NCI-H2107 treated with DMSO at 0.1 percent for 48 hours (cell line): ENCODE data around the gene SMCP.

Experiments used
- DNase-seq: peaks from one replicate; lab custom pipeline; 2025; ENCODE audit not compliant: unreplicated experiment; lab: John Stamatoyannopoulos, UW

SMCP gene

DNA sequence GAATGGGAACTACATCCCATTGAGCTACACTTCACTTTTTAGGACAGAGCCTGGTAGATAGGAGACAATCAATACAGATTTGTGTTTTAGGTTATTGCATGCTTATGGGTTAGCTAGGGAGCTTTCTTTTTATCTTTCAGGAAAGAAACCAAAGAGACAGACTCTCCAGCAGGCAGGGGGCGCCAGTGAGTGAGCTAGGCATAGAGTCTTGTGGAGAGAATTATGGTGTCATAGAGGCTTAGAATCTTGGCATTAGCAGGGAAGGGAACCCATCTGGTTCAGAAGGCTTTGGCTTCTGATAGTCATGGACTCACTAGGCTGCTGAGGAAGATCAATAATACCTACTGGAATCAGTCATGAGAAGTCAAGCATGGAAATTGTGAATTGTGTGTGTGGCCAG is at the start of gene SMCP:
TSS of gene SMCP (plus strand) at position 281 of the 400 bp plus-strand sequence. CDS start 6,101 bp downstream, outside the sequence.
- no peak for DNase-seq

GRCh38 chr1:152836870-152837269 is 41.3 kb upstream of the SMCP start:
- no peak for DNase-seq

DNA sequence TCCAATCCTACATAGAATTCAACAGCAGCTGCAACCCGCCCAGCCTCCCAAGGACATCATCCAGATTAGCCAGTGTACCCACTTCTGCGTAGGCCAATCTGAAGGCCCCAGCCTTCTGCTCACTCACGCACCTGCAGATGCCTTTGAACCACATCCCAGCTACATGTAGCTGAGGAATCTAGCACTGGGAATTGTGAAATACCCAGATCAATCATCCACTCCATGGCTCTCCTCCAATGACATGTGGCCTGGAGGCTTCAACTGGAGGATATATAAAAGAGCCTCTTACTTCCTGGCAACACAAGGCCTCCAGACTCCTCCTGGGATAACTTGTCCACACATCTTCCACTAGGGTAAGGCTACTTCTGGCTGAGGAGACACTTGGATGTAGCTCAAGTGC is 35.6 kb upstream of the SMCP start, which contains the start of gene LCE6A:
TSS of gene LCE6A (plus strand) at position 301 of the 400 bp plus-strand sequence. CDS start 665 bp downstream, outside the sequence.
- no peak for DNase-seq

GRCh38 chr1:152855661-152856060 is 22.5 kb upstream of the SMCP start:
- DNase-seq: no peak

DNA sequence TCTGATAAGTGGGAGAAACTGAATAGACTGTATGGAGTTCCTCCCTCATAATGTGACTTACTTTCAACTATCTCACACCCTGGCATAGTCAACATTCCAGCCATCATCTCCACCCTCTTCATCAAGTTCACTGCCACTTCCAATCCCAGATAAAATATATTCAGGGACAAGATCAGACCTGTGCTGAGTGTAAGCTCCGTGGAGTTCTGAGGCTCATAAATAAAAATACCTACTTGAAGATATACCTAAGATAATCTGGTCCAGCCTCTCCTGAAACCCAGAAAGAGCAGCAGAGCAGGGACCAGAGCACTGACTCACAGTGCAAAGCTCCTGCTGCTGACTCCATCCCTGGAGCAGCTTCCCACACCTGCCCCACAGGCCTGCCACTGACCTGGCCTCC is 20.1 kb upstream of the SMCP start:
- DNase-seq: no peak

- no peak for DNase-seq
Observed at GRCh38 chr1:152859696-152860095, 18.4 kb upstream of the SMCP start, which contains the start of gene LCE7A. Gene LCE7A (plus strand): TSS chr1:152859996. CDS start chr1:152860698, 702 bp downstream.

DNA sequence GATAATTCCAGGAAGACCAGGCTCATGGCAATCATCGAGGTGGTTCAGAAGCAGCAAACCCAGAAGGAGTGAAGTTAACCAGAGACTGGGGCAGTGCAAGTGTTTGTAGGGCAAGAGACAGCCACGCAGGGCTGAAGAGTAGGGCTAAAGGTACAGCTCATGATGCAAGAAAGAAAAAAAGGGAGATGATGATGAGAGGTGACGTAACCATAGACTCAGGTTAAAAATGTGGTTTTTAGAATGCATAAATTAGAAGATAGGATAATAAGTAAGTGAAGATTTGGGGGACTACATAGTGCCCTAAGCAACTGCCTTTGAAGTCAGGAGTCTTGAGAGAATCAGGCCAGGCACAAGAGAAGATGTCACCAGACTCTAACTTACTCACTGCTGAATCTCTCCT is 18.0 kb upstream of the SMCP start:
- no peak for DNase-seq

- no peak for DNase-seq
Observed at GRCh38 chr1:152861374-152861773, 16.7 kb upstream of the SMCP start.

DNA sequence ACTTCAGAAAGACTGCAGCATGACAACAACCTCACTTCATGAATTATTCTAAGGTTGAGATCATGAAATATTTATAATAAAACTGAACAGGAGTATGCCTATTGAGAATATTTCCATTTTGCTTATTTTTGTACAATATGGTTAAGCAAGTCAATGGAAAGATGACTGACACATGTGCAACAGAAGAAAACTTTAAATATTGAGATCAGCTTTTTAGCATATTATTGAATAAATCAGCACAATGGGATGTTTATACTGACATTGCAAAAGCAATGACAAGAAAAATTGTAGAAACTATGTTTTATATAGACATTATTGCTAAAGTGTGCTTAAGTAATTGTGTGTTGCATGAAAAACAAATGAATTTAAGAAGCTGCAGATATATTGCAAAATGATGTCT is 13.7 kb upstream of the SMCP start:
- no peak for DNase-seq

DNA sequence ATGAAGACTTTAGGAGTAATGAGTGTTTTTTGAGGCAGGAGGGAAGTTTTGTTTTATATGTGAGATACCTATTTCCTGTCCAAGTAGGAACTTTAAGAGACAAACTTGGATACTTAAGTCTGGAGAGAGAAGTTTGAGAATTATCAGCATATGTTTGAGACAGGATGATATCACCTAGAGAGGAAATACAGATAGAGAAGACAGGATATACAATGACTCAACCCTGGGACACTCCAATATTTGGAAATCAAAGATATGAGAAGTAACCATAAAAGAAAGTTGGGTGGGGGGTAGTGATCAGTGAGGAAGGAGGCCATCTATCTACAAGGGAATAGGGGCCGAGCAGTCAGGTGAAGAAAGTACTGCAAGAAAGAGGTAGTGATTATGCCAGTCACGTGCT is 11.8 kb upstream of the SMCP start:
- DNase-seq: no peak

GRCh38 chr1:152869808-152870419 is 8.2 kb upstream of the SMCP start:
- DNase-seq: peak; percentile 59

DNA sequence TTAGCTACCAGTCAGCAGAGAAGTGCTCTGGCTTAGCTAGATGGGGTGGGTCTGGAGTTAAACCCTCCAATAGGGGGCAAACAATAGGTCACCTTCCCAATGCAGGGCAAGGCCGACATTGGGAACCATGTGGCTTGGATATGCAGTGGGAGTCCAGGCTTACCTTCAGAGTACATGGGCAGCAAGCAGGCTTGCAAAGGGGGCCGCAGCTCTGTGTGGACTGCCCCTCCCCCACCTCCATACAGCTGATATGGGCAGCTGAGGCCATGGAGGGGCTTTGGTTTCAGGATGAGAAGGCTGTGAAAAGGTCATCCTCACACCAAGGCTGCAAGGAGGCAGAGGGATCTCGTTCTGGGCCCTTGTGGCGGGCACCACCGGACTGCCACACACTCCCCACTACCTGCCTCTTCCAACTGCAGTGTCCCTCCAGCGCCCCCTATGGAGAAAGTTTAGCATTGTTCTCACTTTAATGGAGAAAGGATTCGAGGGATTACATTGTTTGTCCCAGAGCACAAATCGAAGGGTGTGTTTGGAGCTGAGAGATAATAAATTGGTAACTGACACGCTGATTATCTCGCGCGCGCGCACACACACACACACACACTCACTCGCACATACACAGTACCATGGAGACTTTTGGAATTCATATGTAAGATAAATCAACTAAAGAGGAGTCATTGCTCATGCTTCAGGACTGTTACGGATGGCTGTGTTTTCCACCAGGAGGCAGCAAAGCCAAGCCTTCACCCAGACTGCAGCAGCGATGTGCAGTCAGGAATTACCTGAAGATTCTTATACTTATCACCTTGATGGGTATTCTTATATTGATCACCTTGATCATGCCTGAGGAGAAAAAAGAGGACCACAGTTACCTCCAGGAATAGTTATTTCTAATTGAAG is 7.0 kb upstream of the SMCP start:
- peak; percentile 21 for DNase-seq

DNA sequence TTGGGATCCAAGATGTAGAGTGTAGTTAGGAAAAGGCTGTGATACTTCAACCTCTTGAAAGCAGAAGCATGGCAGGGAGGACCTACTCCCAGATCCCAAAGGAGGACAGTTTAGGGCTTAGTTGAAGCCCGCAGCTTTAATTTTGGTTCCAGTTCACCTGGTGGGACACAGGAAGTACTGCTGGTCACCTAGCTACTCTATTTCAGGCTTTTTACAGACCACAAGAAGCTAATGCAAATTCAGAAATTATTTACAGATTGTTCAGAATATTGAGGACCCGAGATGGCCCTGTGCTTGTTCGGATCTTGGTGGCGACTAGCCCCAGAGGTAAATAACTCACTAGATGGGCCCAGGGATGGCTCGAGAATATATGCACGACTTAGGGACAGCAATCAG is 6.4 kb upstream of the SMCP start:
- no peak for DNase-seq

DNA sequence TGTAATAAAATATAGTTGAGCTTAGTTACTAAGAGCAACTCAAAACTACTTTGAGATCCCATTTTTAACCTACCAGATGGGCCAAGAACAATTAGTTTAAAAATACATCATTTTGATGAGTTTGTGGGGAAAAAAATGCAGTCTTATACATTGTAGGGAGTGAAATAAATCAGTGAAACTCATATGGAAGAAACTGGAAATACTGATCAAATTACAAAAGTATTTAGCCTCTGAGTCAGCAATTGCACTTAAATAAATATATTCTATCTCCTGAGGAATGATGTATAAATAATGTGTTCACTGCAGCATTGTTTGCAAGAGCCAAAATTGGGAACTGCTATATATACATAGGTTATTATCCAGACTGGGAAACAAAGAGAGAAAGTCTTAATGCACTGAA is 4.6 kb upstream of the SMCP start:
- no peak for DNase-seq

DNA sequence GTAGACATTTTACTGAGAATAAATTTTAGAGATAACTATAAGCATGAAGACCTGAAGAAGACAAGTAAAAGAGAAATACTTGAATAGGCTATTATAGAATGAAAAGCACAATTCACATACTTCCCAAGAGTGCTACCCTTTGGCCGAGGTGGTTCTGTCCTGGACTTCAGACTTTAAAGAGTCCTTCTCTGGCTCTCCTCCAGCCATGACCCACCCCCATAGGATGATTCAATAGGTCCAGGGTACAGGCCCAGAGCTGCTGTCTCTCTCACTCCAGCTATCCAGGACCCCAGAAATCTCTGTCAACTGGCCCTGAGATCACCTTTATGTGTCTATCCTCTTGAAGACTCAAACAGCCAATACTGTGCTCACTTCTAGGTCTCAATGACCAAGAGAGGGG is 1.3 kb upstream of the SMCP start:
- no peak for DNase-seq

DNA sequence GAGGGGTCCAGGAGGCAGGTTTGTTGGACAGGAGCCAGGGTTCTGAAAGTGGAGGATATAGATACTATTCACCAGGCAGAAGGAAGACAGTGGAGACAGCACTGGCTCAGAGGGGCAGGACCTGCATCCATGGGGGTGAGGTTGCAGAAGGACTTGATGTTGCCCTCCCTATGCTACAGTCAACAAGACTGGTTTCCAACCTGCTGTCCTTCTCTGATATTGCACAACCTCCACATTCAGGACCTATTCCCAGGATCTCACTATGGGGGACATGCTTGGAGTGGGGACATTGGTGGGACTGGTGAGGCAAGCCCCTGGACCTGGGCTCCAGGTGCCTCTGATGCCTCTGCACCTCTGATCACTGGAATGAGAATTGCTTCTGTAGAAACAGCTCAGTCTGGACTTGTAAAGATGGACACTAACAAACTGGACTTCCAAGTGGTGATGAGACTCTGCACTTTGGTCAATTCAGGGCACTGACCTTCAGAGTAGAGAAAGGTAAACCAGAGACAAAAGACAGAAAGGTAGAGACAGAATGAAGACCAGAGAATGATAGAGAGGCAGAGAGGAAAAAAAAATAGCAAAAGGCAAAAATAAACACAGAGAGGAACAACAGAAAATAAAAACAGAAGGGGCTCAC is 1.6 kb downstream of the SMCP start:
- no peak for DNase-seq

- DNase-seq: no peak
Observed at GRCh38 chr1:152880316-152880715, 2.2 kb downstream of the SMCP start.

DNA sequence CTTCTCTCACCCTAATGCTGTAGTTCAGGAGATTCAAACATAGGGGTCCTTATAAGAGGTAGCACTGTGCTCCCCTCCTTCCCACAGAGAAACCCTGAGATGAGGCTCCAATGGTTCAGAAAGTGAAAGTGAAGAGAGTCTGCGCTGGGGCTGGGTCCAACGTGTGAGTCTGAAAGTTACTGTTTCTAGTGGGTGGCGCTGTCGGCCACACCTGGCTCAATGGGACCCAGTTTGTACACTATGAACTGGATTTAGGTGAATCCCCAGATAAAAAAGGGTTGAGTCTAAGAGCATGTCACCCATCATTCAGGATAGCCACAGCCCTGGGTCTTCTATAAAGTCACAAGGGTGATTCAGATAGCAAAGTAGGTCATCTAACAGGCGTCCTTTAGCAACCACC is 2.8 kb downstream of the SMCP start:
- DNase-seq: no peak

GRCh38 chr1:152884085-152884484 is 6.0 kb downstream of the SMCP start:
- DNase-seq: no peak

- no peak for DNase-seq
Observed at GRCh38 chr1:152884506-152884905, 6.4 kb downstream of the SMCP start.

- no peak for DNase-seq
Observed at GRCh38 chr1:152884966-152885624, 7.0 kb downstream of the SMCP start.
